Fibroblast of villous mesenchyme (primary cell): ENCODE data around the gene NEK10. TPM values are rescaled to one million over a fixed set of nuclear protein-coding genes. Genes with fewer than 3 reads are reported as not detected.

Source experiments
- DNase-seq: peaks from one replicate; pipeline ENCODE4 v3.0.0-alpha.2; 2010; ENCODE audit warnings: low read depth
- H3K4me3 ChIP-seq: 2 replicates; pipeline ENCODE4 v1.5.1; 2011; ENCODE audit warnings: low read depth, mild to moderate bottlenecking, low read length
- CTCF ChIP-seq: IDR thresholded peaks from 2 replicates; pipeline ENCODE4 v1.5.1; 2012; ENCODE audit warnings: low read depth, mild to moderate bottlenecking, low read length; ENCODE audit not compliant: insufficient read depth
- total RNA-seq: library from RNA; depleted of rRNA; stranded (reverse); fragments of >200 nt; gene quantifications from 2 replicates; pipeline ENCODE4 v1.2.3, GENCODE V29; 2012

Gene NEK10
- total RNA-seq, 1 donor, result 6.9 TPM

- no peak overlapping the region for H3K4me3 ChIP-seq
- DNase-seq, result peak; percentile 65
- no peak for TF ChIP-seq CTCF
These were observed 8.8 kb downstream of the NEK10 start for GRCh38 chr3:27360113-27361078.

GRCh38 chr3:27358372-27358771 is 10.8 kb downstream of the NEK10 start:
- no peak for TF ChIP-seq CTCF
- no peak overlapping the region for H3K4me3 ChIP-seq
- DNase-seq, result no peak

GRCh38 chr3:27357665-27358258 is 11.4 kb downstream of the NEK10 start:
- peak; percentile 71 for DNase-seq
- TF ChIP-seq CTCF, result peak; percentile 81
- H3K4me3 ChIP-seq, result no peak overlapping the region

GRCh38 chr3:27356976-27357375 is 12.2 kb downstream of the NEK10 start:
- TF ChIP-seq CTCF, result no peak
- H3K4me3 ChIP-seq, result no peak overlapping the region
- peak; percentile 35 for DNase-seq

- H3K4me3 ChIP-seq, result no peak overlapping the region
- no peak for TF ChIP-seq CTCF
- DNase-seq, result no peak
These were observed 14.5 kb downstream of the NEK10 start for GRCh38 chr3:27354588-27355203.

GRCh38 chr3:27354161-27354560 is 15.0 kb downstream of the NEK10 start:
- peak; percentile 20 for DNase-seq
- H3K4me3 ChIP-seq, result no peak overlapping the region
- no peak for TF ChIP-seq CTCF
